Caco-2 (cell line): Measurements from ENCODE around the gene RAB39B. TPM values are rescaled to one million over a fixed set of nuclear protein-coding genes. Genes with fewer than 3 reads are reported as not detected.

Source experiments
- BruUV-seq: library from RNA; stranded (reverse); fragments of 400-500 nt; replicated peaks from 2 replicates; lab custom pipeline; 2021; lab: Mats Ljungman, UMichigan
- CTCF ChIA-PET: fragments of 300-600 bp; sonication (Branson Sonifier 250); formaldehyde crosslinking; loops from one replicate; lab custom pipeline; 2022; ENCODE audit warnings: antibody characterized with exemption; lab: Charles Lee
- POLR2A ChIA-PET: fragments of 300-600 bp; sonication (Branson Sonifier 250); formaldehyde crosslinking; loops from one replicate; lab custom pipeline; 2022; ENCODE audit warnings: antibody characterized with exemption; lab: Charles Lee
- DNase-seq, 2 experiments: peaks; one replicate each; pipeline versions ENCODE4 v3.0.0 to v3.0.0-alpha.2; 2020 to 2022
- H3K27me3 ChIP-seq: replicated peaks from 2 replicates; pipeline ENCODE4 v1.6.0; 2011; ENCODE audit warnings: low read length; ENCODE audit not compliant: control insufficient read depth, insufficient read depth
- H3K36me3 ChIP-seq: 2 replicates; pipeline ENCODE4 v1.5.1; 2011; ENCODE audit warnings: low read length; ENCODE audit not compliant: control insufficient read depth, insufficient read depth
- H3K4me1 ChIP-seq: fragments of 250-450 bp; sonication (Bioruptor Pico); 2 replicates; pipeline ENCODE4 v1.5.1; 2020; ENCODE audit warnings: mild to moderate bottlenecking
- H3K4me3 ChIP-seq: 2 replicates; pipeline ENCODE4 v1.5.1; 2011; ENCODE audit warnings: low read depth, mild to moderate bottlenecking, control low read depth, low read length
- H3K9me3 ChIP-seq: fragments of 250-450 bp; sonication (Bioruptor Pico); 2 replicates; pipeline ENCODE4 v1.5.1; 2020; ENCODE audit warnings: mild to moderate bottlenecking, moderate library complexity
- H3K27ac Mint-ChIP-seq: one replicate; pipeline ENCODE4 v1.8.0; 2022; ENCODE audit warnings: mixed read lengths; ENCODE audit not compliant: unreplicated experiment
- H3K27me3 Mint-ChIP-seq: one replicate; pipeline ENCODE4 v1.8.0; 2022; ENCODE audit warnings: mixed read lengths; ENCODE audit not compliant: insufficient read depth, unreplicated experiment
- H3K36me3 Mint-ChIP-seq: one replicate; pipeline ENCODE4 v1.8.0; 2022; ENCODE audit warnings: mild to moderate bottlenecking, mixed read lengths; ENCODE audit not compliant: insufficient read depth, unreplicated experiment
- H3K4me1 Mint-ChIP-seq: one replicate; pipeline ENCODE4 v1.8.0; 2022; ENCODE audit warnings: low read depth, mixed read lengths; ENCODE audit not compliant: unreplicated experiment
- H3K4me3 Mint-ChIP-seq: one replicate; pipeline ENCODE4 v1.8.0; 2022; ENCODE audit warnings: mild to moderate bottlenecking, moderate library complexity, mixed read lengths; ENCODE audit not compliant: unreplicated experiment
- H3K9me3 Mint-ChIP-seq: one replicate; pipeline ENCODE4 v1.8.0; 2022; ENCODE audit warnings: mixed read lengths; ENCODE audit not compliant: unreplicated experiment
- intact Hi-C: fragments of 100-400 bp; cut with micrococcal nuclease; formaldehyde crosslinking; loops from one replicate; pipeline ENCODE4 v1.10.0; 2022; ENCODE audit not compliant: unreplicated experiment
- total RNA-seq: library from RNA; stranded (reverse); gene quantifications from 2 replicates; pipeline ENCODE4 v1.2.3, GENCODE V29; 2022
- TF ChIP-seq, protein P1 (sequence below), 2 experiments: fragments of 200-600 bp in 1 of 2; IDR thresholded peaks; 1 replicate in 1 of 2; 2 replicates in 1 of 2; pipeline versions ENCODE4 v1.5.1 to v1.8.0; 2011 to 2022; ENCODE audit warnings: antibody characterized with exemption in 1 of 2, control low read depth in 1 of 2, inconsistent platforms in 1 of 2, low read depth in 1 of 2, low read length in 1 of 2, mild to moderate bottlenecking in 1 of 2, moderate library complexity in 1 of 2; ENCODE audit not compliant: insufficient read depth in 1 of 2, severe bottlenecking in 1 of 2, unreplicated experiment in 1 of 2

Gene RAB39B
- total RNA-seq, 1 experiment from 2014 or later: 0.18 TPM

DNA sequence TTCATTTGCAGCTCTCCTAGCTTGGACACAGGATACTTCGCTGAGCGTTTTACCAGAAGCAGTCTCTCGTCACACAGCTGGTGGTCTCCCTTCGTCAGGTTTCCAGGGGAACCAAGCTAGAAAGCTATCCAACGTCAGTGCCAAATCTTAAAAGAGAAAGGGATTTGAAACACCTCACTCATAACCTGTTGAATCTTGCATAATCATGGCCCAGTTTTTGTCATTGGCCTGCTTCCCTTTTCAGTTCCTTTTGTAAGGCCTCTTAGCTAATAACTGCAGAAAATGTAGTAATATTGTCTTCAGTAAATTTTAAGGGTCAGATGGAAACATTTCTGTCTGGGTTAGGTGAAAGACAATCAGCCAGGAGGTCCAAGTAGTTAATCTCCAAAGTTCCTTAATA, 22.0 kb downstream of the RAB39B start:
- no TSS peak for BruUV-seq
- CTCF ChIA-PET: no interaction called here

DNA sequence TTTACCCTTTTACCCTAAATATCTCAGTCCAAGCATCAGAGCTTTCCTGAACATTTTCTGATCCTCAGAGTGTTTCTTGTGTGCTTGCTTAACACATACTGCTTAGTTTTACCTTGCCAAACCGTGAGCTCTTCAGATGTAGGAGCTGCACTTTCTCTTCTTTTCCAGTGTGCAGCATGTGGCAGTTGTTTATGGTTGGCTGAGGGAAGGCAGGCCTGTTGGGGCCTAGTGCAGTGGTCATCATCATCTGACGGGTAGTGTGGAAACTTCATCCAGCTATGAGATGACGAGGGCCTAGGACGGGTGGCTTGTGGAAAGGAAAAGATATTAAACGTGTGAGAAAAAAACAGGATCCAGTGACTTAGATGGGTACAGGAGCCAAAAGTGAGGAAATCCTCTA, 26.6 kb downstream of the RAB39B start:
- H3K36me3 Mint-ChIP-seq: peaks cover 35% of the 10 kb centered on the region
- intact Hi-C loops: no loop called here
- H3K9me3 Mint-ChIP-seq: no peaks in the 10 kb centered on the region
- peaks cover 7% of the 10 kb centered on the region for H3K4me1 Mint-ChIP-seq
- no peak overlapping the region for H3K4me3 Mint-ChIP-seq
- H3K4me1 ChIP-seq: no peaks in the 10 kb centered on the region; the same call in 1 of the 2 replicates
- H3K27me3 Mint-ChIP-seq: no peaks in the 10 kb centered on the region
- CTCF ChIA-PET: no interaction called here
- H3K27me3 ChIP-seq: no peaks in the 10 kb centered on the region
- H3K9me3 ChIP-seq: no peaks in the 10 kb centered on the region
- H3K27ac Mint-ChIP-seq: no peak overlapping the region
- no peak for DNase-seq
- TF ChIP-seq, protein P1, sequence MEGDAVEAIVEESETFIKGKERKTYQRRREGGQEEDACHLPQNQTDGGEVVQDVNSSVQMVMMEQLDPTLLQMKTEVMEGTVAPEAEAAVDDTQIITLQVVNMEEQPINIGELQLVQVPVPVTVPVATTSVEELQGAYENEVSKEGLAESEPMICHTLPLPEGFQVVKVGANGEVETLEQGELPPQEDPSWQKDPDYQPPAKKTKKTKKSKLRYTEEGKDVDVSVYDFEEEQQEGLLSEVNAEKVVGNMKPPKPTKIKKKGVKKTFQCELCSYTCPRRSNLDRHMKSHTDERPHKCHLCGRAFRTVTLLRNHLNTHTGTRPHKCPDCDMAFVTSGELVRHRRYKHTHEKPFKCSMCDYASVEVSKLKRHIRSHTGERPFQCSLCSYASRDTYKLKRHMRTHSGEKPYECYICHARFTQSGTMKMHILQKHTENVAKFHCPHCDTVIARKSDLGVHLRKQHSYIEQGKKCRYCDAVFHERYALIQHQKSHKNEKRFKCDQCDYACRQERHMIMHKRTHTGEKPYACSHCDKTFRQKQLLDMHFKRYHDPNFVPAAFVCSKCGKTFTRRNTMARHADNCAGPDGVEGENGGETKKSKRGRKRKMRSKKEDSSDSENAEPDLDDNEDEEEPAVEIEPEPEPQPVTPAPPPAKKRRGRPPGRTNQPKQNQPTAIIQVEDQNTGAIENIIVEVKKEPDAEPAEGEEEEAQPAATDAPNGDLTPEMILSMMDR (IDR thresholded peaks at IDR 0.05; ENCODE audit: insufficient read depth in 1 of 2, low read depth in 1 of 2, low read length in 1 of 2, severe bottlenecking in 1 of 2, unreplicated experiment in 1 of 2): no peak
- BruUV-seq: no TSS peak
- H3K4me3 ChIP-seq: no peak overlapping the region
- POLR2A ChIA-PET: no interaction called here
- no peaks in the 10 kb centered on the region; the same call in 1 of the 2 replicates for H3K36me3 ChIP-seq

More for the DNA sequence above, 22.0 kb downstream of the RAB39B start:
- H3K36me3 ChIP-seq: no peaks in the 10 kb centered on the region
- intact Hi-C loops: no loop called here
- H3K27ac Mint-ChIP-seq: no peak overlapping the region
- H3K9me3 Mint-ChIP-seq: no peaks in the 10 kb centered on the region
- no peak overlapping the region for H3K4me3 ChIP-seq
- no peaks in the 10 kb centered on the region for H3K27me3 ChIP-seq
- H3K36me3 Mint-ChIP-seq: peaks cover 12% of the 10 kb centered on the region
- no peak for DNase-seq
- H3K27me3 Mint-ChIP-seq: no peaks in the 10 kb centered on the region
- POLR2A ChIA-PET: no interaction called here
- H3K4me1 ChIP-seq: no peaks in the 10 kb centered on the region
- TF ChIP-seq, protein P1 (IDR thresholded peaks at IDR 0.05; ENCODE audit: insufficient read depth in 1 of 2, low read depth in 1 of 2, low read length in 1 of 2, severe bottlenecking in 1 of 2, unreplicated experiment in 1 of 2): no peak
- no peaks in the 10 kb centered on the region for H3K4me1 Mint-ChIP-seq
- H3K4me3 Mint-ChIP-seq: no peak overlapping the region
- H3K9me3 ChIP-seq: no peaks in the 10 kb centered on the region

DNA sequence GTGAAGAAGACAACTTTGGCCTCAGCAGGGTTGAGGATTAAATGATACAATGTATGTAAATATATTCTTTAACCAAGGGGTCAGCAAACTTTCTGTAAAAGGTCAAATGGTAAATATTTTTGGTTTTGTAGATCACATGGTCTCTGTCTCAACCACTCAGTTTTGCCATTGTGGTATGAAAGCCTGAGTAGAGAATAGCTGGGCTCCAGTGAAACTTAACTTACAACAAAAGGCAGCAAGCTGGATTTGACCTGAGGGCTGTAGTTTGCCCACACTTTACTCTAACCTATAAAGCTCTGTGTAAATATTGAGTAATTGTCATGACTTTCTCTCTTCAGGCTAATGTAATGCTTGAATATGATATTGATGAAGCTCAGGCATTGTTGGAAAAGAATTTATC, 28.4 kb downstream of the RAB39B start:
- H3K4me3 ChIP-seq: no peak overlapping the region
- intact Hi-C loops: no loop called here
- Mint-ChIP-seq H3K9me3 (no peaks in the 10 kb centered on the region), H3K4me1 (peaks cover 11% of the 10 kb centered on the region), H3K4me3 (no peak overlapping the region), H3K27ac (no peak overlapping the region), H3K27me3 (no peaks in the 10 kb centered on the region), H3K36me3 (peaks cover 40% of the 10 kb centered on the region)
- ChIA-PET CTCF (interaction anchor here (1.9 kb wide), 1 partner anchor 19 kb away, joined by 5 read pairs; the partner anchor contains the start of gene VBP1), POLR2A (interaction anchor here (0.9 to 1.4 kb wide), 2 partner anchors 19 to 20 kb away, joined by 4 to 5 read pairs; partner anchors contain the start of gene VBP1)
- H3K36me3 ChIP-seq: no peaks in the 10 kb centered on the region; the same call in 1 of the 2 replicates
- no peaks in the 10 kb centered on the region; the same call in 1 of the 2 replicates for H3K4me1 ChIP-seq
- no peaks in the 10 kb centered on the region for H3K9me3 ChIP-seq
- BruUV-seq: no TSS peak
- TF ChIP-seq, protein P1 (IDR thresholded peaks at IDR 0.05; ENCODE audit: insufficient read depth in 1 of 2, low read depth in 1 of 2, low read length in 1 of 2, severe bottlenecking in 1 of 2, unreplicated experiment in 1 of 2): no peak
- DNase-seq: peak in 1 of 2 experiments; percentile 10
- no peaks in the 10 kb centered on the region for H3K27me3 ChIP-seq
